Spleen (tissue), 7 donors: Measurements from ENCODE around the gene PPP2R5C.

Experiments used
- POLR2A ChIP-seq, 3 donors: fragments of 450-650 bp; IDR thresholded peaks; one replicate each; pipeline ENCODE4 v1.5.1; 2017; ENCODE audit warnings: antibody characterized with exemption in 3 of 3, mild to moderate bottlenecking in 1 of 3
- POLR2AphosphoS5 ChIP-seq, 3 donors: sonication (generic); formaldehyde crosslinking; IDR thresholded peaks; one replicate each; pipeline ENCODE4 v1.5.1; 2017; ENCODE audit warnings: antibody characterized with exemption in 3 of 3
- TF ChIP-seq, protein P1 (sequence below), 11 experiments: fragments of 200-600 bp in 7 of 11; fragments of 450-650 bp in 4 of 11; sonication (generic) in 4 of 11; IDR thresholded peaks in 8 of 11; conservative IDR thresholded peaks in 3 of 11; 1 replicate in 7 of 11; 2 replicates in 4 of 11; pipeline versions ENCODE4 v1.4.0 to v1.8.0; 2016 to 2021; ENCODE audit warnings: antibody characterized with exemption in 11 of 11, inconsistent platforms in 4 of 11, mild to moderate bottlenecking in 1 of 11
- donor health status: DM: no; HTN: no; CAD: no; lungs with moderate emphysema.
- donor health status: DM: no; HTN: no; CAD: no.
- donor health status: DM: no; HTN: no; CAD: no.

DNA sequence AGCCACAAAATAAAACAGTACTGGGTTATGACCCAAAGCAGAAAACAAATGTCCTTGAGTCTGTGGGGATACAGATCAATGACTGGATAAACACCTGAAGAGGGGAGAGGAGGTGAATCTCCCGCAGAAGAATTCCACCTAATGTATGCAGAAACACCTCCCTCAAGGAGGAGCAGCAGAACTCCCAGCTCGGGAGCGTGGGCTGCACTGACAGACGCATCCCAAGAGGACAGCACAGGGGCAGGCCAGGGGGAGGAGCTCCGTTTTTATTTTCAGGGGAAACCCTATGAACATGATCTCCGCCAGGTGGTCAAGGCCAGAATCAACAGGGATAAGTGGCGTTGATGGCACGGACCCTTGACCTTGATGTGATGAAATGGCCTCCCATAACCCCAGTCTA is 41.8 kb upstream of the PPP2R5C start:
- TF ChIP-seq, protein P1, sequence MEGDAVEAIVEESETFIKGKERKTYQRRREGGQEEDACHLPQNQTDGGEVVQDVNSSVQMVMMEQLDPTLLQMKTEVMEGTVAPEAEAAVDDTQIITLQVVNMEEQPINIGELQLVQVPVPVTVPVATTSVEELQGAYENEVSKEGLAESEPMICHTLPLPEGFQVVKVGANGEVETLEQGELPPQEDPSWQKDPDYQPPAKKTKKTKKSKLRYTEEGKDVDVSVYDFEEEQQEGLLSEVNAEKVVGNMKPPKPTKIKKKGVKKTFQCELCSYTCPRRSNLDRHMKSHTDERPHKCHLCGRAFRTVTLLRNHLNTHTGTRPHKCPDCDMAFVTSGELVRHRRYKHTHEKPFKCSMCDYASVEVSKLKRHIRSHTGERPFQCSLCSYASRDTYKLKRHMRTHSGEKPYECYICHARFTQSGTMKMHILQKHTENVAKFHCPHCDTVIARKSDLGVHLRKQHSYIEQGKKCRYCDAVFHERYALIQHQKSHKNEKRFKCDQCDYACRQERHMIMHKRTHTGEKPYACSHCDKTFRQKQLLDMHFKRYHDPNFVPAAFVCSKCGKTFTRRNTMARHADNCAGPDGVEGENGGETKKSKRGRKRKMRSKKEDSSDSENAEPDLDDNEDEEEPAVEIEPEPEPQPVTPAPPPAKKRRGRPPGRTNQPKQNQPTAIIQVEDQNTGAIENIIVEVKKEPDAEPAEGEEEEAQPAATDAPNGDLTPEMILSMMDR (IDR thresholded peaks at IDR 0.05 in 8 of 11, conservative IDR thresholded peaks at IDR 0.05 in 3 of 11): no peak
- TF ChIP-seq POLR2A (IDR thresholded peaks at IDR 0.05) (no peak), POLR2AphosphoS5 (IDR thresholded peaks at IDR 0.05) (peak in 1 of 3 donors; percentile 17)
